Activated naive CD4-positive, alpha-beta T cell treated with Interleukin-2 at 50 U/mL for 16 hours (primary cell): ENCODE data around the gene SLC29A4.

ENCODE experiments used
- DNase-seq: peaks from one replicate; pipeline ENCODE4 v3.0.0-alpha.2; 2020

Gene SLC29A4

GRCh38 chr7:5332579-5332978, 49.8 kb downstream of the SLC29A4 start:
- no peak for DNase-seq

GRCh38 chr7:5333121-5334045, 50.6 kb downstream of the SLC29A4 start:
- DNase-seq = no peak

- DNase-seq = no peak
Measured at GRCh38 chr7:5334671-5335070, 51.9 kb downstream of the SLC29A4 start.

GRCh38 chr7:5337047-5337446, 54.3 kb downstream of the SLC29A4 start:
- no peak for DNase-seq

GRCh38 chr7:5339955-5340354, 57.2 kb downstream of the SLC29A4 start:
- no peak for DNase-seq

- no peak for DNase-seq
Measured at GRCh38 chr7:5342631-5343030, 59.9 kb downstream of the SLC29A4 start.

GRCh38 chr7:5343884-5344283, 61.1 kb downstream of the SLC29A4 start:
- no peak for DNase-seq

GRCh38 chr7:5344342-5344741, 61.6 kb downstream of the SLC29A4 start:
- DNase-seq = no peak

GRCh38 chr7:5345171-5345570, 62.4 kb downstream of the SLC29A4 start:
- no peak for DNase-seq

- no peak for DNase-seq
Measured at GRCh38 chr7:5345671-5346070, 62.9 kb downstream of the SLC29A4 start.

GRCh38 chr7:5348134-5349004, 65.6 kb downstream of the SLC29A4 start:
- no peak for DNase-seq

GRCh38 chr7:5349005-5349380, 66.2 kb downstream of the SLC29A4 start:
- DNase-seq = no peak

GRCh38 chr7:5349437-5350173, 66.9 kb downstream of the SLC29A4 start:
- DNase-seq = no peak

GRCh38 chr7:5350174-5350463, 67.4 kb downstream of the SLC29A4 start:
- DNase-seq = no peak

- no peak for DNase-seq
Measured at GRCh38 chr7:5350600-5351385, 68.0 kb downstream of the SLC29A4 start.

GRCh38 chr7:5351507-5352265, 68.9 kb downstream of the SLC29A4 start:
- DNase-seq = no peak

- DNase-seq = no peak
Measured at GRCh38 chr7:5352440-5353010, 69.8 kb downstream of the SLC29A4 start.

GRCh38 chr7:5354460-5355232, 71.9 kb downstream of the SLC29A4 start:
- no peak for DNase-seq
